AG09319 (cell line): ENCODE results near the gene GSPT1.
"Not testable (repeated sequence)": the region's sequence is repeated elsewhere in the genome, so short reads cannot be mapped to it uniquely, and the experiment has no call there.

ENCODE experiments used
- DNase-seq: peaks from one replicate; pipeline ENCODE4 v3.0.0-alpha.2; 2010; ENCODE audit warnings: low read depth; ENCODE audit errors: extremely low read depth
- TF ChIP-seq, protein P1 (sequence below): IDR thresholded peaks from 2 replicates; pipeline ENCODE4 v1.5.1; 2011; ENCODE audit warnings: low read depth, mild to moderate bottlenecking, inconsistent platforms, low read length, moderate library complexity

The GSPT1 gene

DNA sequence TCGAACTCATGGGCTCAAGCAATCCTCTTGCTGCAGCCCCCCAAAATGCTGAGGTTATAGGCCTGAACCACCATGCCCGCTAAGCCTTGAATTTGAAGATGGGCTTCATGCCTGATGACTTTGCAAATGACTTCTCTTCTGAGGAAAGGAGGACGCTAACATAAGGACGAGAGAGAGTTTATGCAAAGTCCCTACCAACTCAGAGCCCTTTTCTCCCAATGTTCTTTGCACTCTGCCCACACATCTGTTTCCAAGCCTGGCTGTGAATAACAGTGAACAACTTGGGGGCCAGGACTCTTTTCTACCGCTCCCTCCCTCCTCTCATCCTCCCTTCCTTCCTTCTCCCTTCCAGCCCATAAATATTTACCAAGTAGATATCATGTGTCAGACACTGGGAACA lies 34.6 kb upstream of the GSPT1 start:
- no peak for DNase-seq
- TF ChIP-seq, protein P1, sequence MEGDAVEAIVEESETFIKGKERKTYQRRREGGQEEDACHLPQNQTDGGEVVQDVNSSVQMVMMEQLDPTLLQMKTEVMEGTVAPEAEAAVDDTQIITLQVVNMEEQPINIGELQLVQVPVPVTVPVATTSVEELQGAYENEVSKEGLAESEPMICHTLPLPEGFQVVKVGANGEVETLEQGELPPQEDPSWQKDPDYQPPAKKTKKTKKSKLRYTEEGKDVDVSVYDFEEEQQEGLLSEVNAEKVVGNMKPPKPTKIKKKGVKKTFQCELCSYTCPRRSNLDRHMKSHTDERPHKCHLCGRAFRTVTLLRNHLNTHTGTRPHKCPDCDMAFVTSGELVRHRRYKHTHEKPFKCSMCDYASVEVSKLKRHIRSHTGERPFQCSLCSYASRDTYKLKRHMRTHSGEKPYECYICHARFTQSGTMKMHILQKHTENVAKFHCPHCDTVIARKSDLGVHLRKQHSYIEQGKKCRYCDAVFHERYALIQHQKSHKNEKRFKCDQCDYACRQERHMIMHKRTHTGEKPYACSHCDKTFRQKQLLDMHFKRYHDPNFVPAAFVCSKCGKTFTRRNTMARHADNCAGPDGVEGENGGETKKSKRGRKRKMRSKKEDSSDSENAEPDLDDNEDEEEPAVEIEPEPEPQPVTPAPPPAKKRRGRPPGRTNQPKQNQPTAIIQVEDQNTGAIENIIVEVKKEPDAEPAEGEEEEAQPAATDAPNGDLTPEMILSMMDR, result no peak

DNA sequence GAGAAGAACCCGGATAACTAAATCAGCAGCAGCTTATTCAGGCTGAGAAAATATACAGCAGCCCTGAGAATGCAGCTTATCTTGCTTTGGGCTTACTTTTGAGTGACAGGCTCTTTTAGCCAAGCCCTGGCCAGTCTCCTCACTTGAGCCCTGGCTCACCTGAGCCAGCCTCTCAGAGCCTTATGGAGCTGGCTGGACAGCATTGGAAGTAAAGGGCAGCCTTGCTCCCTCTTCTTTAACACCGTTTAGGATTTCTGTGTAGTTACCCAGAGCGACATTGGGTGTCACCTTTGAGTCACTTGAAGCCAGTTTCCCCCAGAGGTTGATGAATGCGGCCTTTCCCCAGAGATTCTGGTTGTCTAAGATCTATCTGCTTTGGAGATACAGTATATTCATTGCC lies 33.8 kb upstream of the GSPT1 start:
- TF ChIP-seq, protein P1, result peak; percentile 57
- no peak for DNase-seq

DNA sequence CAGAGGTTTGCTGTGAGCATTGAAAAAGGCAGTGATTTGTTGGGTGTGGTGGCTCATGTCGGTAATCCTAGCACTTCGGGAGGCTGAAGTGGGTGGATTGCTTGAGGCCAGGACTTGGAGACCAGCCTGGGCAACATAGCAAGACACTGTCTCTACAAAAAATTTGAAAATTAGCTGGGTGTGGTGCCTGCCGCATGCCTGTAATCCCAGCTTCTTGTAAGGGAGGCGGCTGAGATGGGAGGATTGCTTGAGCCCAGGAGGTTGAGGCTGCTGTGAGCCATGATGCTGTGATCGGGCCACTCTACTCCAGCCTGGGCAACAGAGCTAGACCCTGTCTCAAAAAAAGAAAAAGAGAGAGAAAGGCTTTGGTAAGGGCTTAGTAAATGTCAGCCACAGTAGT lies 33.1 kb upstream of the GSPT1 start:
- DNase-seq, result no peak
- TF ChIP-seq, protein P1, result no peak

DNA sequence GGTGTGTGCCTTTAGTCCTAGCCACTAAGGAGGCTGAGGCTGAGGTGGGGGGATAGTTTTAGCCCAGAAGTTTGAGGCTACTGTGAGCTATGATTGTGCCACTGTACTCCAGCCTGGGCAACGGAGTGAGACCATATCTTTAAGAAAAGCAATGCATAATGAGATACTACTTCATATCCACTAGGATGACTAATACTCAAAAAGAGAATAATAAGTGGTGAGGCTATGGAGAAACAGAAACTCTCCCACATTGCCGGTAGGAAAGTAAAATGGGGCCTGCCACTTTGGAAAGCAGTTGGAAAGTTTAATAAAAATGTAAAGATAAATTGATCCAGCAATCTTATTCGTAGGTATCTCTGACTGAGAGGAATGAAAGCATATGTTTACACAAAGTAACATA lies 30.7 kb upstream of the GSPT1 start:
- DNase-seq, result no peak
- TF ChIP-seq, protein P1, result no peak

DNA sequence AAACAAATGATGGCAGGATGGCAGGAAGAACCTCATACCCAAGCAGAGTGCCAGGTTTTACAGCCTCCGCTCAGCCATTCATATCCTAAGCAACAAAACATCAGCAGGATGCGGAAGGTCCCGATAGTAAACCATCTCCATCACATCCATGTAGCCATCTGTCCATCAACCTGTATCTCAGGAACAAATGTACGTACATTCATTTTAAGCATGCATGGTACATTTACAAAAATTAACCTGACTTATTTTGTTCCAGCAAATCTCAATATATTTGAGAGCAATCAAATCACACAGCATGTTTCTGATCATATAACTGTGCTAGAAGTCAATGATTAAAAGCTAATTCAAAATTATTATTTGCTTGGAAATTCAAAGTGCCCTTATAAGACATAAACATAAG lies 26.2 kb upstream of the GSPT1 start, which contains the start of gene NPIPB2:
Gene NPIPB2, minus strand, starts transcription at position 101 of the 400 bp plus-strand sequence. Its CDS starts 0 bp downstream, at position 101.
- not testable (repeated sequence) for DNase-seq

DNA sequence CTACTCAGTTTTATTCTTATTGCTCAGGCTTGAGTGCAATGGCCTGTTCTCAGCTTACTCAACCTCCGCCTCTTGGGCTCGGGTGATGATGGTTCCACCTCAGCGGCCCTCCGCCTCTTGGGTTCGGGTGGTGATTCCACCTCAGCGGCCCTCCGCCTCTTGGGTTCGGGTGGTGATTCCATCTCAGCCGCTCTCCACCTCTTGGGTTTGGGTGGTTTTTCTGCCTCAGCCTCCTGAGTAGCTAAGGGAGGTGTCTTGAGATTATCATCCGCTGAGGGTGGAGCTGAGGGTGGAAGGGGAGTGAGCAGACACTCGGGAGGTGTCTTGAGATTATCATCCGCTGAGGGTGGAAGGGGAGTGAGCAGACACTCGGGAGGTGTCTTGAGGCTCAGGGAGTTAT lies 11.6 kb upstream of the GSPT1 start:
- DNase-seq, result not testable (repeated sequence)

DNA sequence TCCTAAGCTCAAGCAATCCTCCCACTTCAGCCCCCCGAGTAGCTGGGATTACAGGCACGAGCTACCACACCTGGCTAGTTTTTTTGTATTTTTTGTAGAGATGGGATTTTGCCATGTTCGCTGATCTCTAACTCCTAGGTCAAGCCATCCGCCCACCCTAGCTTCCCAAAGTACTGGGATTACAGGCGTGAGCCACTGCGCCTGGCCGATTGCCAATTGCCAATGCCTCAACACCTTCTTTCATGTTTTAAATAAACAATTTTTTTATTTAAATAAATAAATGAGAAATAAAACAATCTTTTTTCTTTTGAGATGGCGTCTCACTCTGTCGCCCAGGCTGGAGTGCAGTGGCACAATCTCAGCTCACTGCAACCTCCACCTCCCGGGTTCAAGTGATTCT lies 8.3 kb upstream of the GSPT1 start:
- not testable (repeated sequence) for DNase-seq

DNA sequence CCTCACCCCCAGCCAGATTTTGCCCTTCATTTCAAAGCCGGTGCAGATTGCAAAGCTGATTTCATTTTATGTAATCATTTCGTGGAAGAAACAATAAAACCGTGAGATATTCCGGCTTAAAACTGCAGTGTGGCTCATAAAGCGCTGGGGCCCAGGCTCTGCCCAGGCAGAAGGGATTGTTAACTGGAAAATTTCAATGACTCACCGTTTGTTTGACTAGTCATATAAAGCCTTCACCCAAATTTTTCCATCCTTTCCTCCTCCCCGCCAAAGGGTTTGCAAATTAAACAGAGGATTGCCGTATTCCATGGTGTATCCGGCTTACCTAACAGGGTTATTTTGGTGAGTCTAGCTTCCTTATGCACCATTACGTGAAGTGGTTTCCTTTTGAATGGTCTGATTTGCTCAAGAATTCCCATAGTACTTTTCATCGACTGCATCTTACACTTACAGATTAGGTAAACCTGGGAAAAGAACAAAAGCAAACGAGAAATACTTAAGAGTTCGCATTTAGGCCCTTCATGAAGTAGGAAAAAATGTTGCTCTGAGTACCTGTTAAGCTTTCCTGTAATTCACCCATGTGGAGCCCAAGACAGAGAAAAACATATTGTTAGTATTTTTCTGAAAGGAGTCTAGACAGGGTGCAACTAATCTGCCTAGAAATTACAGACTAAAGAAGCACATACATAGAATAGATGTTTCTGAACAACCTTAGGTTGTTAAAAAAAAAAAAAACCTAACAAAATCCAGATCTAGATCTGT lies 949 bp upstream of the GSPT1 start:
- no peak for DNase-seq
- TF ChIP-seq, protein P1, result no peak

DNA sequence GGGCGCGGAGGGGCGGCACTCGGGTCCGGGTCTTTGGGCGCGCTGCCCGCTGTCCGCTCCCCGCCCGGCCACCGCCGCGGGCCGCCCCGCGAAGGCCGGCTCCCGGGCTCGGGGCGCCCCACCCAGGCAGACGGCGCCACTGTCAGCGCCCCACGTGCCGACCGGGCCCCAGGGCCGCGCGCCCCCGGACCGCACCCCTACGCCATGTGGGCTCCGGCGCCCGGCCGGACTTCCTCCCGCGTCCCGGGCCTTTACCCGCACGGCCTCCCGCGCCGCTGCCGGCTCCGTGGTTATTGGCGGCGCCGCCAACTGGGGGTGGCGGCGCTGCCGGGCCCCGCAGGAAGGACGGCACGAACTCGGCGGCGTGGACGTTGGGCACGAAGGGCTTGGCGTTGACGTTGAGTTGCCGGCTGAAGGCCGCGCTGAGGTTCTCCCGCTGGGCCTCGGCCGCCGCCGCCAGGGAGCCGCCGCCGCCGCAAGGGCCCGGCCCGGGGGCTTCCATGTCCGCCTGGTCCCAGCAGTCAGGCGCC lies 577 bp downstream of the GSPT1 start:
- TF ChIP-seq, protein P1, result no peak
- DNase-seq, result no peak
